ENCODE measurements around the gene COQ10A. TPM values are rescaled to one million over a fixed set of nuclear protein-coding genes. Genes with fewer than 3 reads are reported as not detected.
"Not testable (repeated sequence)": the region's sequence is repeated elsewhere in the genome, so short reads cannot be mapped to it uniquely, and the experiment has no call there.

The COQ10A gene
- polyA plus RNA-seq, 3 donors = 1.7 to 13.5 (median 2.0) TPM

- H3K4me1 ChIP-seq (ENCODE audit: control insufficient read depth in 1 of 2, insufficient read depth in 2 of 2, low read length in 2 of 2) = peaks cover 26 to 28% of the 10 kb centered on the region in 2 donors
- 92% methylated on average over 3 of the region's 5 CpGs for WGBS (ENCODE audit: insufficient coverage)
- no peak overlapping the region for H3K4me2 ChIP-seq (replicated peaks; ENCODE audit: extremely low read depth, low read length, poor library complexity, severe bottlenecking)
- peaks cover 12% of the 10 kb centered on the region for H3K79me2 ChIP-seq (ENCODE audit: insufficient read depth, low read length)
- Mint-ChIP-seq H3K4me3 (no peak overlapping the region), H3K27me3 (ENCODE audit: low read depth in 3 of 3) (peaks cover 0 to 3% (median 0%) of the 10 kb centered on the region in 3 donors), H3K27ac (no peak overlapping the region), H3K4me1 (peaks cover 27% of the 10 kb centered on the region), H3K36me3 (no peaks in the 10 kb centered on the region), H3K9me3 (no peaks in the 10 kb centered on the region)
- H2AFZ ChIP-seq (ENCODE audit: insufficient read depth, low read depth, low read length, poor library complexity, severe bottlenecking) = peak overlapping the region; percentile 29
- H4K20me1 ChIP-seq (ENCODE audit: insufficient read depth, low read length) = peaks cover 11% of the 10 kb centered on the region
- DNase-seq = no peak
- H3K27ac ChIP-seq (ENCODE audit: low read depth in 1 of 2, low read length in 2 of 2) = no peak overlapping the region
- H3K27me3 ChIP-seq (ENCODE audit: control insufficient read depth in 2 of 2, insufficient read depth in 2 of 2, low read length in 2 of 2) = no peaks in the 10 kb centered on the region
- TF ChIP-seq CTCF (IDR thresholded peaks at IDR 0.05) = no peak
- peaks cover 0 to 3% of the 10 kb centered on the region in 2 donors for H3K36me3 ChIP-seq (replicated peaks in 1 of 2; ENCODE audit: control insufficient read depth in 1 of 2, insufficient read depth in 2 of 2, low read length in 2 of 2)
- H3K9me3 ChIP-seq (replicated peaks in 1 of 2; ENCODE audit: control insufficient read depth in 1 of 2, insufficient read depth in 1 of 2, low read length in 2 of 2) = no peaks in the 10 kb centered on the region
- no peak overlapping the region for H3K9ac ChIP-seq (ENCODE audit: insufficient read depth, low read length, poor library complexity, severe bottlenecking)
- H3K4me3 ChIP-seq (replicated peaks in 1 of 3; ENCODE audit: low read depth in 2 of 3, low read length in 3 of 3) = no peak overlapping the region
- intact Hi-C loops (cut with micrococcal nuclease) = no loop called here
Observed at GRCh38 chr12:56261503-56262232, 5.1 kb upstream of the COQ10A start.

GRCh38 chr12:56262955-56263354 lies 3.8 kb upstream of the COQ10A start:
- H4K20me1 ChIP-seq (ENCODE audit: insufficient read depth, low read length); H3K27me3 Mint-ChIP-seq (ENCODE audit: low read depth in 3 of 3); H3K36me3 Mint-ChIP-seq; H2AFZ ChIP-seq (ENCODE audit: insufficient read depth, low read depth, low read length, poor library complexity, severe bottlenecking); H3K79me2 ChIP-seq (ENCODE audit: insufficient read depth, low read length); H3K9me3 ChIP-seq (replicated peaks in 1 of 2; ENCODE audit: control insufficient read depth in 1 of 2, insufficient read depth in 1 of 2, low read length in 2 of 2); H3K27ac ChIP-seq (ENCODE audit: low read depth in 1 of 2, low read length in 2 of 2); H3K9me3 Mint-ChIP-seq; H3K4me3 Mint-ChIP-seq; H3K36me3 ChIP-seq (replicated peaks in 1 of 2; ENCODE audit: control insufficient read depth in 1 of 2, insufficient read depth in 2 of 2, low read length in 2 of 2); H3K4me2 ChIP-seq (replicated peaks; ENCODE audit: extremely low read depth, low read length, poor library complexity, severe bottlenecking); DNase-seq; intact Hi-C loops (cut with micrococcal nuclease); H3K4me3 ChIP-seq (replicated peaks in 1 of 3; ENCODE audit: low read depth in 2 of 3, low read length in 3 of 3); H3K9ac ChIP-seq (ENCODE audit: insufficient read depth, low read length, poor library complexity, severe bottlenecking); H3K27me3 ChIP-seq (ENCODE audit: control insufficient read depth in 2 of 2, insufficient read depth in 2 of 2, low read length in 2 of 2): not testable (repeated sequence)
- 90% methylated on average over 2 of the region's 7 CpGs for WGBS (ENCODE audit: insufficient coverage)
- Mint-ChIP-seq H3K27ac (peak overlapping the region in 1 of 7 donors; percentile 77), H3K4me1 (peaks cover 26% of the 10 kb centered on the region)
- H3K4me1 ChIP-seq (ENCODE audit: control insufficient read depth in 1 of 2, insufficient read depth in 2 of 2, low read length in 2 of 2) = peaks cover 24 to 30% of the 10 kb centered on the region in 2 donors

- H3K9me3 Mint-ChIP-seq; H3K27me3 Mint-ChIP-seq (ENCODE audit: low read depth in 3 of 3); H4K20me1 ChIP-seq (ENCODE audit: insufficient read depth, low read length); DNase-seq; H3K79me2 ChIP-seq (ENCODE audit: insufficient read depth, low read length); H3K27me3 ChIP-seq (ENCODE audit: control insufficient read depth in 2 of 2, insufficient read depth in 2 of 2, low read length in 2 of 2); H3K9me3 ChIP-seq (replicated peaks in 1 of 2; ENCODE audit: control insufficient read depth in 1 of 2, insufficient read depth in 1 of 2, low read length in 2 of 2); intact Hi-C loops (cut with micrococcal nuclease): not testable (repeated sequence)
- 16% methylated on average over 8 of the region's 16 CpGs for WGBS (ENCODE audit: insufficient coverage)
- Histone ChIP-seq H3K4me1 (ENCODE audit: control insufficient read depth in 1 of 2, insufficient read depth in 2 of 2, low read length in 2 of 2) (peaks cover 15 to 21% of the 10 kb centered on the region in 2 donors), H3K9ac (ENCODE audit: insufficient read depth, low read length, poor library complexity, severe bottlenecking) (peak overlapping the region; percentile 67), H3K4me2 (replicated peaks; ENCODE audit: extremely low read depth, low read length, poor library complexity, severe bottlenecking) (peak overlapping the region; percentile 93), H3K27ac (ENCODE audit: low read depth in 1 of 2, low read length in 2 of 2) (peak overlapping the region; percentile 79 to 82), H2AFZ (ENCODE audit: insufficient read depth, low read depth, low read length, poor library complexity, severe bottlenecking) (peak overlapping the region; percentile 94), H3K4me3 (replicated peaks in 1 of 3; ENCODE audit: low read depth in 2 of 3, low read length in 3 of 3) (peak overlapping the region; percentile 66 to 92 (median 85)), H3K36me3 (replicated peaks in 1 of 2; ENCODE audit: control insufficient read depth in 1 of 2, insufficient read depth in 2 of 2, low read length in 2 of 2) (peaks cover 10 to 14% of the 10 kb centered on the region in 2 donors)
- Mint-ChIP-seq H3K4me3 (peak overlapping the region; percentile 87 to 94), H3K4me1 (peaks cover 20% of the 10 kb centered on the region), H3K36me3 (peaks cover 10 to 16% of the 10 kb centered on the region in 2 donors), H3K27ac (peak overlapping the region; percentile 76 to 94 (median 84))
Observed at GRCh38 chr12:56266068-56266692, 562 bp upstream of the COQ10A start.
